OCI-LY3 (cell line): ENCODE measurements around the gene GAB2.

Experiments
- H2AFZ ChIP-seq: fragments of 200-600, 300-600 bp; shearing (Covaris generic); 2 replicates; pipeline ENCODE4 v1.6.0; 2014; ENCODE audit warnings: antibody characterized with exemption, low read depth, low read length
- H3K27ac ChIP-seq: fragments of 200-600, 300-600 bp; sonication (generic); 2 replicates; pipeline ENCODE4 v1.5.1; 2014; ENCODE audit warnings: mild to moderate bottlenecking, low read length, moderate library complexity, mixed read lengths
- H3K27me3 ChIP-seq: fragments of 200-600, 300-600 bp; sonication (generic); 2 replicates; pipeline ENCODE4 v1.6.1; 2014; ENCODE audit warnings: low read depth, low read length, mixed read lengths
- H3K36me3 ChIP-seq: fragments of 200-600, 300-600 bp; sonication (generic); replicated peaks from 2 replicates; pipeline ENCODE3; 2014; ENCODE audit warnings: low read depth, low read length, mixed read lengths
- H3K4me1 ChIP-seq: fragments of 300-600, 200-600 bp; sonication (generic); 2 replicates; pipeline ENCODE4 v1.6.1; 2014; ENCODE audit warnings: low read length, mixed read lengths
- H3K4me2 ChIP-seq: fragments of 200-600, 300-600 bp; sonication (generic); 2 replicates; pipeline ENCODE4 v1.6.1; 2014; ENCODE audit warnings: low read length, mixed read lengths
- H3K4me3 ChIP-seq: fragments of 300-600, 200-600 bp; sonication (generic); 2 replicates; pipeline ENCODE4 v1.5.1; 2014; ENCODE audit warnings: antibody characterized with exemption, mild to moderate bottlenecking, low read length, moderate library complexity
- H3K79me2 ChIP-seq: fragments of 300-600, 200-600 bp; shearing (Covaris generic); 2 replicates; pipeline ENCODE4 v1.6.1; 2014; ENCODE audit warnings: mild to moderate bottlenecking, low read length, mixed read lengths
- H3K9ac ChIP-seq: fragments of 300-600, 200-600 bp; shearing (Covaris generic); 2 replicates; pipeline ENCODE4 v1.6.0; 2014; ENCODE audit warnings: mild to moderate bottlenecking, low read length, moderate library complexity
- H3K9me3 ChIP-seq: fragments of 200-600, 300-600 bp; shearing (Covaris generic); 2 replicates; pipeline ENCODE4 v1.6.1; 2014; ENCODE audit warnings: low read length, mixed read lengths; ENCODE audit not compliant: insufficient read depth
- H4K20me1 ChIP-seq: fragments of 200-600, 300-600 bp; sonication (generic); 2 replicates; pipeline ENCODE4 v1.6.1; 2016; ENCODE audit warnings: low read length, mixed read lengths; ENCODE audit not compliant: insufficient read depth
- EZH2phosphoT487 ChIP-seq: fragments of 200-600 bp; shearing (Covaris generic); IDR thresholded peaks from 2 replicates; pipeline ENCODE4 v1.6.1; 2018; ENCODE audit warnings: antibody characterized with exemption, mixed run types, low read depth
- TF ChIP-seq, protein P1 (sequence below): fragments of 200-600, 300-600 bp; sonication (generic); IDR thresholded peaks from 2 replicates; pipeline ENCODE4 v1.5.1; 2014; ENCODE audit warnings: antibody characterized with exemption, low read length, low read depth

Gene GAB2

DNA sequence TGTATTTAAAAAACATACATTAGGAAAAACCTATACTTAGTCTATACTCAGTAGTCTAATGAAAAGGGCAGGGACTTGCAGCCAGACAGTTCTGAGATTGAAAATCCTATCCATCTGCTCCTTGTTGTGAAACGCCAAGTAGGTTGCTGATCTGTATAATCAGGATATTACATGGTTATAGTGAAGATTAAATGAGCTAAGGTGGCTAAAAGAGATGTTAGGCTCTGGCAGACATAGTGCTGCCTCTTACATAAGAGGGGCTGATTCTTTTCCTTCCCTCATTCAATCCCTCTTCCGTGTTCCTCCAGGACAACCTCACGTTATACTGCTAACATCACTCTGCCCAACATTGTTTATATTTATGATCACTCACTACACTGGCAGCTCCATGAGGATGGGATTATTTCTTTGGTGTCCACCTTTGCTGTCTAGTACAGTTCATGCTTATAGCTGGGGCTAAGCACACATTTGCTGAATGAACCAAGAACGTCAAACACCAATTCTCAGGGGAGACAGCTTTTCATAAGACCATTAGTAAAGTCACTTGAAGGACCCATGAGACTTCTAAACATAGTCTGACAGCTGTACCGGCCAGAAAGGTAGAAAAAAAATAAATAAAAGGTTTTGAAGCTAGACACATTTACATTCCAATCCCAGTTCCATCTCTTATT lies 46.3 kb downstream of the GAB2 start:
- peaks cover 10% of the 10 kb centered on the region; the same call in 1 of the 2 replicates for H4K20me1 ChIP-seq
- H3K27ac ChIP-seq = no peak overlapping the region
- H3K4me1 ChIP-seq = no peaks in the 10 kb centered on the region
- TF ChIP-seq, protein P1, sequence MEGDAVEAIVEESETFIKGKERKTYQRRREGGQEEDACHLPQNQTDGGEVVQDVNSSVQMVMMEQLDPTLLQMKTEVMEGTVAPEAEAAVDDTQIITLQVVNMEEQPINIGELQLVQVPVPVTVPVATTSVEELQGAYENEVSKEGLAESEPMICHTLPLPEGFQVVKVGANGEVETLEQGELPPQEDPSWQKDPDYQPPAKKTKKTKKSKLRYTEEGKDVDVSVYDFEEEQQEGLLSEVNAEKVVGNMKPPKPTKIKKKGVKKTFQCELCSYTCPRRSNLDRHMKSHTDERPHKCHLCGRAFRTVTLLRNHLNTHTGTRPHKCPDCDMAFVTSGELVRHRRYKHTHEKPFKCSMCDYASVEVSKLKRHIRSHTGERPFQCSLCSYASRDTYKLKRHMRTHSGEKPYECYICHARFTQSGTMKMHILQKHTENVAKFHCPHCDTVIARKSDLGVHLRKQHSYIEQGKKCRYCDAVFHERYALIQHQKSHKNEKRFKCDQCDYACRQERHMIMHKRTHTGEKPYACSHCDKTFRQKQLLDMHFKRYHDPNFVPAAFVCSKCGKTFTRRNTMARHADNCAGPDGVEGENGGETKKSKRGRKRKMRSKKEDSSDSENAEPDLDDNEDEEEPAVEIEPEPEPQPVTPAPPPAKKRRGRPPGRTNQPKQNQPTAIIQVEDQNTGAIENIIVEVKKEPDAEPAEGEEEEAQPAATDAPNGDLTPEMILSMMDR = no peak
- TF ChIP-seq EZH2phosphoT487 = no peak
- H2AFZ ChIP-seq = no peak overlapping the region
- no peaks in the 10 kb centered on the region for H3K27me3 ChIP-seq
- H3K4me2 ChIP-seq = no peak overlapping the region
- H3K9me3 ChIP-seq = no peaks in the 10 kb centered on the region
- no peaks in the 10 kb centered on the region; the same call in 1 of the 2 replicates for H3K79me2 ChIP-seq
- H3K4me3 ChIP-seq = no peak overlapping the region
- no peaks in the 10 kb centered on the region for H3K36me3 ChIP-seq
- H3K9ac ChIP-seq = no peak overlapping the region

- no peaks in the 10 kb centered on the region; the same call in 1 of the 2 replicates for H3K79me2 ChIP-seq
- H3K27me3 ChIP-seq = no peaks in the 10 kb centered on the region
- no peak for TF ChIP-seq EZH2phosphoT487
- TF ChIP-seq, protein P1 = no peak
- H3K4me2 ChIP-seq = no peak overlapping the region
- peaks cover 10% of the 10 kb centered on the region; the same call in 1 of the 2 replicates for H4K20me1 ChIP-seq
- no peak overlapping the region for H3K4me3 ChIP-seq
- no peaks in the 10 kb centered on the region for H3K4me1 ChIP-seq
- no peaks in the 10 kb centered on the region for H3K9me3 ChIP-seq
- H3K27ac ChIP-seq = no peak overlapping the region
- H3K36me3 ChIP-seq = no peaks in the 10 kb centered on the region
- no peak overlapping the region for H3K9ac ChIP-seq
- H2AFZ ChIP-seq = no peak overlapping the region
Observed at GRCh38 chr11:78370406-78371172, 47.0 kb downstream of the GAB2 start.

DNA sequence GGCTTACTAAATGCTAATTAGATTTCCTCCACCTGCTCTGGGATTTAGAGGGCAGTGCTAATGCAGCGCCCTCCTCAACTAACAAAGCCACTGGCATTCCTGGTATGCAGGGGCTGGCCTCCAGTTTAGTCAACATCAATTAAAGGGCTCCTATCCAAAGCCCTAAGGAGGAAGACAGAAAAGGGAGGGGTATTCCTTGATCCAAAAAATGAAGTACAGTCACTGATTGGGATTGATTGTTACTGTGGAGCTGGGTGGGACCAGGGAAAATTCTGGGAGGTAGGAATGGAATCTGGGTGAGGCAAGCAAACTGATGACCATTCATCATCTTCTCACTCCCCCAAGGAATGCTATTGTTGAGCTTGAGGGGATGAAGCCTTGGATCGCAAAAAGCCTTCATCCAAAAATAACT lies 52.2 kb downstream of the GAB2 start:
- no peak overlapping the region for H3K4me2 ChIP-seq
- H3K27me3 ChIP-seq = no peaks in the 10 kb centered on the region
- H4K20me1 ChIP-seq = no peaks in the 10 kb centered on the region

More for the DNA sequence above, 52.2 kb downstream of the GAB2 start:
- Histone ChIP-seq H2AFZ (no peak overlapping the region), H3K4me3 (no peak overlapping the region), H3K9me3 (no peaks in the 10 kb centered on the region), H3K9ac (no peak overlapping the region), H3K4me1 (no peaks in the 10 kb centered on the region), H3K36me3 (no peaks in the 10 kb centered on the region), H3K79me2 (no peaks in the 10 kb centered on the region), H3K27ac (no peak overlapping the region)
- no peak for TF ChIP-seq EZH2phosphoT487
- TF ChIP-seq, protein P1 = no peak
